Breast epithelium (tissue), 3 donors: ENCODE data around the gene DDX6.

Experiments used
- CTCF ChIP-seq, 3 donors: fragments of 450-650 bp; IDR thresholded peaks; one replicate each; pipeline ENCODE4 v1.5.1; 2016 to 2017; ENCODE audit warnings: antibody characterized with exemption in 3 of 3, mild to moderate bottlenecking in 3 of 3, moderate library complexity in 3 of 3
- POLR2A ChIP-seq: fragments of 450-650 bp; IDR thresholded peaks from one replicate; pipeline ENCODE4 v1.6.1; 2016; ENCODE audit warnings: antibody characterized with exemption, mild to moderate bottlenecking, moderate library complexity
- POLR2AphosphoS5 ChIP-seq, 3 donors: sonication (generic); formaldehyde crosslinking; IDR thresholded peaks; one replicate each; pipeline ENCODE4 v1.6.1; 2017; ENCODE audit warnings: antibody characterized with exemption in 3 of 3

GRCh38 chr11:118797510-118797909 is 6.5 kb upstream of the DDX6 start:
- TF ChIP-seq CTCF (IDR thresholded peaks at IDR 0.05) (no peak), POLR2AphosphoS5 (IDR thresholded peaks at IDR 0.05) (no peak), POLR2A (no peak)
